NCI-H2107 treated with DMSO at 0.1 percent for 48 hours (cell line): ENCODE data around the gene DIPK2B.

Source experiments
- DNase-seq: peaks from one replicate; lab custom pipeline; 2025; ENCODE audit not compliant: unreplicated experiment; lab: John Stamatoyannopoulos, UW

DIPK2B gene

GRCh38 chrX:45164021-45164621 lies 36.6 kb downstream of the DIPK2B start:
- no peak for DNase-seq

- DNase-seq: no peak
These were observed 43.0 kb downstream of the DIPK2B start for GRCh38 chrX:45157647-45158046.

DNA sequence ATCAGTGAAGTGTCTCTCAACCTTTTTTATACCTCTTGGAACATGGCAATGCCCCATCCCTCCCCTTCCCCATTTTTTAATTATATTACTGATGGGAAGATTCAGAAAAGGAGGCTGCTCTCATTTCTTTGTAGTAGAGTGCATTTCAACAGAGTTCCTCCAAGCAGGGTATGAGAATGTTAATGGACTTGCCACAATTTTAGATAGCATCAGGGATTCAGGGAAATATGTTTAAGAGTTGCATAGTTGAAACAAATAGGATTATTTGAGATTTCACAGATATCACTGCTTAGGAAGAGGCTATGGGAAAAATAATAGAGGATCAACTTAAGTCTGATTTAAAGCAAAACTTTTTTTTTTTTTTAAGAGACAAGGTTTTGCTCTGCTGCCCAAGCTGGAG lies 46.2 kb downstream of the DIPK2B start:
- no peak for DNase-seq

- no peak for DNase-seq
These were observed 46.7 kb downstream of the DIPK2B start for GRCh38 chrX:45154033-45154360.
